ENCODE data around the gene NT5M. TPM values are rescaled to one million over a fixed set of nuclear protein-coding genes. Genes with fewer than 3 reads are reported as not detected.
"Not testable (repeated sequence)": the region's sequence is repeated elsewhere in the genome, so short reads cannot be mapped to it uniquely, and the experiment has no call there.

Gene NT5M
- total RNA-seq, 1 experiment from 2014 or later = 14.5 TPM

DNA sequence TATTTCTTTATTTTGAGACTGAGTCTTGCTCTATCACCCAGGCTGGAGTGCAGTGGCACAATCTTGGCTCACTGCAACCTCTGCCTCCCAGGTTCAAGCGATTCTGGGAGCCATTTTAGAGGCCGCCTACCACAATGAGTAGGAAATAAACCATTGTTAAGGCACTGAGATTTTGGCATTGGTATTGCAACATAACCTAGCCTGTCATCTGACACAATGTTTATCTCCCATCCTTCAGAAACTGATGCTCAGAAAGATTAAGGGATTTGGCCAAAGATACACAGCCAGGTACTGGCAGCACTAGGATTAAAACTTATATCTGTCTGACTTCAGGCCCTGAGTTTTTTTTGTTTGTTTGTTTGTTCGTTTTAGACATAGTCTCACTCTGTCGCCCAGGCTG, 14.1 kb upstream of the NT5M start:
- Histone ChIP-seq H3K36me3 (replicated peaks; ENCODE audit: control insufficient read depth, insufficient read depth, low read length) (no peaks in the 10 kb centered on the region), H3K27me3 (ENCODE audit: control insufficient read depth, insufficient read depth, low read length) (no peaks in the 10 kb centered on the region), H3K4me3 (ENCODE audit: insufficient read depth, low read depth, low read length) (no peak overlapping the region)
- DNase-seq = no peak

DNA sequence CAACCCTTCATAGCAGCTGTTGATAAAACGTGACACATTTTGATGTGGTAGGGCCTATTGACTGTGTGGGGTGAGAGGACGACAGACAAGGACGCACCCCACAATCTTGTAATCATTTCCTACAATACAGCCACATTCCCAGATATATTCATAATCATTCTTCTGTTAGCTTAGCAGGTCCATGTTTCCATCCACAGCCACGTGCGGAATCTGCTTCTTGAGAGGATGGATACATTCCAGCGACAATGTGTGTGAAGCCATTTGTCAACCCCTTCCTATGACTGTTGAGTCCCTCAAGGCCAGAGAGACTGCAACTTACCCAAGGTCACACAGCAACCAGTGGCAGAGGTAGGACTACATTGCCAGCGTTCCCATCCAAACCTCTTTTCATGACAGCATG, 13.5 kb upstream of the NT5M start:
- no peak for DNase-seq
- Histone ChIP-seq H3K4me3 (ENCODE audit: insufficient read depth, low read depth, low read length) (no peak overlapping the region), H3K36me3 (replicated peaks; ENCODE audit: control insufficient read depth, insufficient read depth, low read length) (no peaks in the 10 kb centered on the region), H3K27me3 (ENCODE audit: control insufficient read depth, insufficient read depth, low read length) (no peaks in the 10 kb centered on the region)

DNA sequence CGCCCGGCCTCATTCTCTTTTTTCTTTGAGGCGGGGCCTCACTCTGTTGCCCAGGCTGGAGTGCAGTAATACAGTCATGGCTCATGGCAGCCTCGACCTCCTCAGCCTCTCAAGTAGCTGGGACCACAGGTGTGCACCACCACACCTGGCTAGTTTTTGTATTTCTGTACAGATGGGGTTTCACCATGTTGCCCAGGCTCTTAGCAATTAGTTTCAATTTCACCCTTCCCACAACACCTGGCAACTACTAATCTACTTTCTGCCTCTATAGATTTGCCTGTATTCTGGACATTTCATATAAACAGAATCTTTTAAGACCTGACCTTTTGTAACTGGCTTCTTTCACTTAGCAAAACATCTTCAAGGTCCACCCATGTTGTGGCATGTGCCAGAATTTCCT, 8.0 kb upstream of the NT5M start:
- DNase-seq = no peak
- H3K27me3 ChIP-seq (ENCODE audit: control insufficient read depth, insufficient read depth, low read length) = no peaks in the 10 kb centered on the region
- H3K4me3 ChIP-seq (ENCODE audit: insufficient read depth, low read depth, low read length) = no peak overlapping the region
- H3K36me3 ChIP-seq (replicated peaks; ENCODE audit: control insufficient read depth, insufficient read depth, low read length) = no peaks in the 10 kb centered on the region

DNA sequence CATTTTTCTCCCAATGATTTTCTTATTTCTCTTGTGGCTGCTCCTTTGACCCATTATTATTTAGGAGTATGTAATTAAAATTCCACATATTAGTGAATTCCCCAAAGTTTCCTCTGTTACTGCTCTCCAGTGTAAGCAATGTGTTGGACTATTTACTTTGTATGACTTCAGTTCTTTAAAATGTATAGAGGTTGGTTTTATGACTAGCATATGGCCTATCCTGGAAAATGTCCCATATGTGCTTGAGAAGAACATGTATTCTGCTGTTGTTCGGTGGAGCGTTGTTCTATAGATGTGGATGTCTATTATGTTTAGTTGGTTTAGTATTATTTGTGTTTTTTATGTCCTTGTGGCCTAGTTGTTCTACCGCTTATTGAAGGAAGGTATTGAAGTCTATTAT, 6.0 kb upstream of the NT5M start:
- H3K27me3 ChIP-seq (ENCODE audit: control insufficient read depth, insufficient read depth, low read length) = no peaks in the 10 kb centered on the region
- H3K36me3 ChIP-seq (replicated peaks; ENCODE audit: control insufficient read depth, insufficient read depth, low read length) = no peaks in the 10 kb centered on the region
- H3K4me3 ChIP-seq (ENCODE audit: insufficient read depth, low read depth, low read length) = no peak overlapping the region
- DNase-seq = no peak

DNA sequence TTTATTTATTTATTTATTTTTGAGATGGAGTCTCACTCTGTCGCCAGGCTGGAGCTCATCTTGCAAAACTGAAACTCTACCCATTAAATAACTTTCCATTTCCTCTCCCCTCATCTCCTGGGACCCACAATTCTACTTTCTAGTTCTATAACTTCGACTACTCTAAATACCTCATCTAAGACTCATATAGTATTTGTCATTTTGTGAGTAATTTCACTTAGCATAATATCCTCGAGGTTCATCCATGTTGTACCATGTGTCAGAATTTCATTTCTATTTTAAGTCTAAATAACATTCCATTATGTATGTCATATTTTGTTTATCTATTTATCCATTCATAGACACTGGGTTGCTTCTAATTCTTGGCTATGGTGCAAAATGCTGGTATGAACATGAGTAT, 5.1 kb upstream of the NT5M start:
- DNase-seq = no peak
- no peaks in the 10 kb centered on the region for H3K27me3 ChIP-seq (ENCODE audit: control insufficient read depth, insufficient read depth, low read length)
- no peak overlapping the region for H3K4me3 ChIP-seq (ENCODE audit: insufficient read depth, low read depth, low read length)
- no peaks in the 10 kb centered on the region for H3K36me3 ChIP-seq (replicated peaks; ENCODE audit: control insufficient read depth, insufficient read depth, low read length)

DNA sequence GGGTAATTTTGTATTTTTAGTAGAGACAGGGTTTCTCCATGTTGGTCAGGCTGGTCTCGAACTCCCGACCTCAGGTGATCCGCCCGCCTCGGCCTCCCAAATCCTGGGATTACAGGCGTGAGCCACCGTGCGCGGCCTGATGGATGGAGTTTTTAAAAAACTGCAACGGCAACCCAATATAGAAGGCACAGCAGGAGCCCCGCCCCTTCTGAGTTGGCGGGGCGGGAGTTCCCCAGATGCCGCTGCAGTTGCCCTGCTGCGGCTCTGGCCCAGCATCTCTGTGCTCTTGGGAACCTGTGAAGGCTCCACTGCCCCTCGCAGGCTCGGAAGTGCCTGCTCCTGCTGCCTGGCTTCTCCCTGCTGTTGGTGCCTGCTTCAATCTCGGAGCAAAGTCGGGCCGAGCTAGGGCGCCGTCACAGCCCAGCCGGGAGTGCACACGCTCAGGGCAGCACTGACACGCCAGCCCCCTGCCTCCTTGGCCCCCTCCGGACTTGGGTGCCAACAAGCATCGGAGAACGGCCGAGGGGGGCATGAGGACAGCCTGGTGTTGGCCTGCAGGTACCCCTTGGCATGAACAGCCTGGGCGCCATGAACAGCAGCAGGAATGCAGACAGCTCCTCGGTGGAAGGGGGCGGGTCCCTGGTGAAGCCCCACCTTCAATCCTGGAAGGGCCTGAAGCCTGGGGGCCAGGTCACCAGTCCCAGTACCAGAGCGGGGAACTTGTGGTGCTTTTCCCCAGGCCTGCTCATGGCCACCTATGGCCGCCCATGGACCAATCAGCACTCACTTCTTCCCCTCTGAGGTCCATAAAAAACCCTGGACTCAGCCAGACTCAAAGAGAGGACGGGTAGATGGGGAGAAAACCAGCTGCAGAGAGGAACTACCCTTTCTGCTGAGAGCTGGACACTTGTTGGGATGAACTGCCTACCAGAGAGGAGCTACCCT, 2.3 kb upstream of the NT5M start:
- peak; percentile 92 for DNase-seq
- Histone ChIP-seq H3K4me3 (ENCODE audit: insufficient read depth, low read depth, low read length) (peak overlapping the region; percentile 79), H3K36me3 (replicated peaks; ENCODE audit: control insufficient read depth, insufficient read depth, low read length) (no peaks in the 10 kb centered on the region), H3K27me3 (ENCODE audit: control insufficient read depth, insufficient read depth, low read length) (peaks cover 9% of the 10 kb centered on the region)

DNA sequence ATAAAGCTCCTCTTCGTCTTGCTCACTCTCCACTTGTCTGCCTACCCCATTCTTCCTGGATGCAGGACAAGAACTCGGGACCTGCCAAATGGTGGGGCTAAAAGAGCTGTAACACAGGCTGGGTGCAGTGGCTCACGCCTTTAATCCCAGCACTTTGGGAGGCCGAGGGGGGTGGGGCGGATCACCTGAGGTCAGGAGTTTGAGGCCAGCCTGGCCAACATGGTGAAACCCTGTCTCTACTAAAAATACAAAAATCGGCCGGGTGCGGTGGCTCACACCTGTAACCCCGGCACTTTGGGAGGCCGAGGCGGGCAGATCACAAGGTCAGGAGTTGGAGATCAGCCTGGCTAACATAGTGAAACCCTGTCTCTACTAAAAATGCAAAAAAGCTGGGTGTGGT, 1.5 kb upstream of the NT5M start:
- peak overlapping the region; percentile 79 for H3K4me3 ChIP-seq (ENCODE audit: insufficient read depth, low read depth, low read length)
- not testable (repeated sequence) for H3K27me3 ChIP-seq (ENCODE audit: control insufficient read depth, insufficient read depth, low read length); DNase-seq; H3K36me3 ChIP-seq (replicated peaks; ENCODE audit: control insufficient read depth, insufficient read depth, low read length)

DNA sequence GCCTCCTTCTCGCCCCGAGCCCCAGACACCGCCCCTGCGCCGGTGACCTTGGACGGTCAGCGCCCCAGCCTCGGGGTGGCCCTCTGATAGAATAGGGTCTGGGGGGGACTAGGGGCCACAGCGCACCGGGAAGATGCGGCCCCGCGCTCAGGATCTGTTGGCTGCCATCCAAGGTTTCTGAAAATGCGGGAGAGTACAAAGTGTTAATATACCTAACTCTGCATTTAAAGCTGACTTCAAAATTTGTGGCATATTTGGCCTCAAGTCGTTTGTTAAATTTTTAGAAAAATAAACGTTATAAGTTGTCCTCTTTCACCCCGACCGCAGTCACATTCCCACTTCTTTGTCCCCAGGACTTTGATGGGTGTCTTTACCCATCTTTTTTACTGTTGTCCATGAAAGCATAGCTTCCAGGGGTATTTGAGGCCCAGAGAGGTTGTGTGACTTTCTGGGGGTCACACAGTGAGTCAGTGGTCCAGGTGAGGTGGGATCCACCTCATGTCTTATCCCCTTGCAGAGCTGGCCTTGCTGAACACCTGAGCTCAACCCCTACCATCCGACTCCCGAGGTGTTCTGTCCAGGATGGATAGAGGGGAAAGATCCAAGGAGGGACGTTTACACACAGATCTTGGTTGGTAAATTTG, 796 bp downstream of the NT5M start:
- no peaks in the 10 kb centered on the region for H3K36me3 ChIP-seq (replicated peaks; ENCODE audit: control insufficient read depth, insufficient read depth, low read length)
- H3K4me3 ChIP-seq (ENCODE audit: insufficient read depth, low read depth, low read length) = peak overlapping the region; percentile 60
- peak; percentile 37 for DNase-seq
- peaks cover 9% of the 10 kb centered on the region for H3K27me3 ChIP-seq (ENCODE audit: control insufficient read depth, insufficient read depth, low read length)

DNA sequence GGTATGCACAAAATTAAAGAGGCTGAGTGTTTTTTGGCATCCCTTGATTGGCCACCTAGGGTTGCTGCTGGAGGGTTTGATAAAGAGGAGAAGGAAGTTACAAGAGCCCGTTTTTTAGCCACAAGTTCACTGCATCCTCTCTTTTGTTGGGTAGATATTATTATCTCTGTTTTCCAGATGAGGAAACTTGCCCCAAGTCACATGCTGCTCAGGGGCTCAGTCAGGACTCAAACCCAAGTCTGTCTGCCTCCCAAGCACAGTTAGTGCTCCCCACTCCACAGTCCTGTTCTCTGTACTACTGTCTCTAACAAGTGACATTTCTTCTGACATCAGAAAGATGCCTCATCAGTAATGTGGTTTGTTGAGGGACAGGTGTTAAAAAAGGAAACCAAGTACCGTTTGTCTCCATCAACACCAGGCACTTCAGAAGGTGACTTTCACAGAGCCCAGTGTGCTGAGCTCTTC, 1.4 kb downstream of the NT5M start:
- no peak overlapping the region for H3K4me3 ChIP-seq (ENCODE audit: insufficient read depth, low read depth, low read length)

DNA sequence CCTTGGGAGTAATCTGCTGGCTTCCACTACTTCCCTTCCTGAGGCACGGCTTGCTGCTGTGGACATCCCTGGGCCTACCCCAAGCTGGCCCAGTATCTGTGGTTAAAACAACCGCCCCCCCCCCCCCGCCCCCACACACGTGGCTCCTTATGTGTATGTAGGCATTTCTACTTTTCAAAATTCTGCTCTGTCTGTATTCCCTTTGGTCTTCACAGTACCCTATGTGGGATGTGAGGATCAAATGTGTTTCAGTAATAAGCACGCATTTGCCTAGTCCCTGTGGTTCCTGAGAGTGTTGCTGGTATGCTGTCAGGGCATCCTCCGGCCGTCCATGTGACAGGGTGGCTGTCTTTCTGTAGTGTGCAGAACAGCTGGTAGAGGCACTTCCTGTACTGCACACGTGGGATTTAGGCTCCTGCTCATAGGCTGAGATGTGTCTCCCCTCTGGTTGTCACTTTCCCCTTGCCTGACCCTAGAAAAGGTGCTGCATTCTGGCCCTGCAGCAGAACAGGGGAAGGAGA, 2.2 kb downstream of the NT5M start:
- peaks cover 9% of the 10 kb centered on the region for H3K27me3 ChIP-seq (ENCODE audit: control insufficient read depth, insufficient read depth, low read length)
- H3K36me3 ChIP-seq (replicated peaks; ENCODE audit: control insufficient read depth, insufficient read depth, low read length) = no peaks in the 10 kb centered on the region
- no peak overlapping the region for H3K4me3 ChIP-seq (ENCODE audit: insufficient read depth, low read depth, low read length)
- DNase-seq = peak; percentile 21

More for the DNA sequence above, 1.4 kb downstream of the NT5M start:
- peaks cover 9% of the 10 kb centered on the region for H3K27me3 ChIP-seq (ENCODE audit: control insufficient read depth, insufficient read depth, low read length)
- no peaks in the 10 kb centered on the region for H3K36me3 ChIP-seq (replicated peaks; ENCODE audit: control insufficient read depth, insufficient read depth, low read length)
- no peak for DNase-seq

DNA sequence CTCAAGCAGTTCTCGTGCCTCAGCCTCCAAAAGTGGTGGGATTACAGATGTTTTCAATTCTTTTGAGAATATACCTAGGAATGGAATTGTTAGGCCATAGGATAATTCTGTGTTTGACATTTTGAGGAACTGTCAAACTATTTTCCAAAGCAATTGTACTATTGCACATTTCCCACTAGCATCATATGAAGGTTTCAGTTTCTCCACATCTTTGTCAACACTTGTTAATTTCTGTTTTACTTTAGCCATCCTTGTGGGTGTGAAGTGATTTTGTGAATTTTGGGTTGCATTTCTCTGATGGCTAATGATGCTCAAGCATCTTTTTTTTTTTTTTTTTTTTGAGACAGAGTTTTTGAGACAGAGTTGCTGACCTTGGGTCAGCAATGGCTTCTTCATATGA, 6.2 kb downstream of the NT5M start:
- peaks cover 1% of the 10 kb centered on the region; the same call in 1 of the 2 replicates for H3K27me3 ChIP-seq (ENCODE audit: control insufficient read depth, insufficient read depth, low read length)
- H3K4me3 ChIP-seq (ENCODE audit: insufficient read depth, low read depth, low read length) = no peak overlapping the region
- no peak for DNase-seq
- H3K36me3 ChIP-seq (replicated peaks; ENCODE audit: control insufficient read depth, insufficient read depth, low read length) = no peaks in the 10 kb centered on the region

DNA sequence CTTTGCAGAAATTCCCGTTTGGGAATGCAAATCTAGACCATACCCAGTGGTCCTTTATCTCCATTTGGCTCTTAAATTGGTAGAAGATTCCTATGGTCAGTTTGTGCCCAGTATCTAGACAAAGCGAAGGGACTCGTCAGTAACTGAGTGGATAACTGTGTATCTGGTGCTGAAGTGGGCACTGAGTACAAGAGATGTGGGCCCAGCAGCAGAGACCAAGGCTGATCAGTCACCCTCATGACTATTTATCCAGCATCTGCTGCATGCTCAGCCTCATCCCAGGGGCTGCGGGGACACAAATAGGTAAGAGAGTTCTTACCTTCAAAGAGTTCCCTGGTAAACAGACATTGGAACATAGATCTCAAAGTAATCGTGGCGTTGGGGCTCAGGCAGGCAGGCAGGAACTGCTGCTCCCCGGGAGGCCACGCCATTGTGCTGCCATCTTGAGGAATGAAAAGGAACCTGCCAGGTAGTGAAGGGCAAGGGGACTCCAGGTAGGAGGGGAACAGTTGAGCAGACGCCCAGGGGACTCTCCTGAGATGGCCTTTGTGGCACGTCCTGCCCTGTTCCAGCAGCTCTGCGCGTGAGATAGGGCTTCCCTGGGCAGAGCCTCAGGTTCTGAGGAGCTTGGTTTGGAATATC, 10.3 kb downstream of the NT5M start:
- DNase-seq = peak; percentile 90
- Histone ChIP-seq H3K4me3 (ENCODE audit: insufficient read depth, low read depth, low read length) (no peak overlapping the region), H3K27me3 (ENCODE audit: control insufficient read depth, insufficient read depth, low read length) (no peaks in the 10 kb centered on the region)

DNA sequence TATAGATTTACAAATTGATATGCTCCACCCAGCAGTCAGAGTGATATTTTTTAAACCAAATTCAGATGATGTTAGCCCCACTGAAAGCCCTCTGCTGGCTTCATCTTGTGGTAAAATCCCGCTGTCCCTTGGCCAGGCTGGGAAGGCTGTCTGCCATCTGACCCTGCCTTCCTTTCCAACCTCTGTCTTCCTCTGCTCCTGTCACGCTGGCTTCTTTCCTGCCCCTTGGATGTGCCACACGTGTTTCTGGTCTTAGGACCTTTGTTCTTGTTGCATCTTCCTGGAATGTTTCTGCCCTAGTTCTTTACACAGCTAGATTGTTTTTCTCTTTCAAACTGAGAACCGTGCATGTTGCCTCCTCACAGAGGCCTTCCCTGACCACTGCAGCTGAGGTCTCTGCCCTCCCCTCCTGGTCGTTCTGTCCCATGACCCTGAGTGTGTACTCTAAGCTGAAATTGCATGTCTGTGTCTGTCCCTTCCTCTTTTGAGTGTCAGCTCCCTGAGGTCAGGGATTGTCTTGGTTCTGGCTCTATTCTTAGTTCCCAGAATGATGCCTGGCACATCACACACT, 11.4 kb downstream of the NT5M start:
- DNase-seq = no peak
- H3K4me3 ChIP-seq (ENCODE audit: insufficient read depth, low read depth, low read length) = no peak overlapping the region
- no peaks in the 10 kb centered on the region for H3K36me3 ChIP-seq (replicated peaks; ENCODE audit: control insufficient read depth, insufficient read depth, low read length)
- no peaks in the 10 kb centered on the region for H3K27me3 ChIP-seq (ENCODE audit: control insufficient read depth, insufficient read depth, low read length)

More for the DNA sequence above, 10.3 kb downstream of the NT5M start:
- H3K36me3 ChIP-seq (replicated peaks; ENCODE audit: control insufficient read depth, insufficient read depth, low read length) = no peaks in the 10 kb centered on the region

DNA sequence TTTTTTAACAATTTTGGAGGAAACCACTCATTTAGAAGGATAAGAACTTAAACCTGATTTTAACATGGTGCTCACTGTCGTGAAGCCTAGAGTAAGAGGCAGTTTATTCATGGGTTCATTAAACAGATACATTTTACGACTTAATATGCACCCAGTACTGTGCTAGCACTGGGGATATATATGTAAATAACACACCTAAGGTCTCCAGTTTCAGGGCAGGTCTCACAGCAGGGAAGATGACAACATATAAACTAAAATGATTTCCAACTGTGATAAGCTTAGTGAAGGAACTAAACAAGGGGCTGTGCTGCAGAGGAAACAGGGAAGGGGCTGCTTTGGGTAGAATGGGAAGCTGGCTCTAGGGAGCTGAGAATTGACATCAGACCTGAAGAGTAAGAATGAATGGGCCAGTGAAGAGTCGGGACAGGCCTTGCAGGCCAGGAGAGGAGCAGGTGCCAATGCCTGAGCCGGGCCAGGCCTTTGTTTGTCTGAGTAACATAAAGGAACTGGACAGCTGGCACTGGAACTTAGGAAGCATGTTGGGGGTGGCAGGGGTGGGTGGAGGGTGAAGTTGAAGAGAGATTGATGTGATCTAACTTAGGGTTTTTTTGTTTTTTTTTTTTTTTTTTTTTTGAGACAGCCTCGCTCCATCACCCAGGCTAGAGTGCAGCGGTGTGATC, 12.1 kb downstream of the NT5M start:
- no peaks in the 10 kb centered on the region for H3K36me3 ChIP-seq (replicated peaks; ENCODE audit: control insufficient read depth, insufficient read depth, low read length)
- peak; percentile 28 for DNase-seq
- no peak overlapping the region for H3K4me3 ChIP-seq (ENCODE audit: insufficient read depth, low read depth, low read length)
- H3K27me3 ChIP-seq (ENCODE audit: control insufficient read depth, insufficient read depth, low read length) = no peaks in the 10 kb centered on the region

All from H7 (cell line).